HG03521 (cell line): ENCODE measurements around the gene CSNK1G1.
"Not testable (repeated sequence)": the region's sequence is repeated elsewhere in the genome, so short reads cannot be mapped to it uniquely, and the experiment has no call there.

ENCODE experiments used
- ATAC-seq: cut with Tn5 transposase; IDR thresholded peaks from one replicate; pipeline ENCODE4 v1.9.1; 2021; ENCODE audit warnings: mild to moderate bottlenecking, moderate library complexity; ENCODE audit not compliant: unreplicated experiment

The CSNK1G1 gene

DNA sequence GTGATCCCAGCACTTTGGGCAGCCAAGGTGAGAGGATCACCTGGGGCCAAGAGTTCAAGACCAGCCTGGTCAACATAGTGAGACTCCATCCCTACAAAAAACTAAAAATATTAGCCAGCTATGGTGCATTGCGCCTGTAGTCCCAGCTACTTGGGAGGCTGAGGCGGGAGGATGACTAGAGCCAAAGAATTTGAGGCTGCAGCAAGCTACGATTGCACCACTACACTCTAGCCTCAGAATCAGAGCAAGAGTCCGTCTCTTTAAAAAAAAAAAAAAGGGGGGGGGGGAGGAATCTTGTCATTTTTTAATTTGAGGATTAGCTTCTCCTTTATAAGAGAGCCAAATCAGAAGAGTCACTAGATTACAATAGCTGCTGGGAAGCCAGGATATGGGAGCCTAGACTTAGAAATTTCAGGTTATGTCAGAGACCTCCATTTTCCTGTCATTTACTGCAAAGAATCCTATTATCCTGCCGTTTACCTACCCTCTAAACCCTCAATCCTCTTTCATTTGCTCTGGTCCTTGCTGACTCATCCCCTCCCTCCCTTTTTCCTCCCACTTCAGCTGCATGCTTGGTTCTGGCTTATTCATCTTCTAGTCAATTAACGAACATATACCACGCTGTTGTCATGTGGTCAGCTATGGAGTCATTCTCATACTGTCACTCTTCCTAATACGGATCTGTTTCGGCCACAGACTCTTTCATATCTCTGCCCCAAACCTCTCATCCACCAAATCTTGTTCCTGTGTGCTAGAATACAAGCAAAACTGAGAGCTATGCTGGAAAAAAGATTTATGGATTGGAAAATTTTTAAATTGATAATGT, 109.4 kb downstream of the CSNK1G1 start:
- ATAC-seq, result peak; percentile 74

DNA sequence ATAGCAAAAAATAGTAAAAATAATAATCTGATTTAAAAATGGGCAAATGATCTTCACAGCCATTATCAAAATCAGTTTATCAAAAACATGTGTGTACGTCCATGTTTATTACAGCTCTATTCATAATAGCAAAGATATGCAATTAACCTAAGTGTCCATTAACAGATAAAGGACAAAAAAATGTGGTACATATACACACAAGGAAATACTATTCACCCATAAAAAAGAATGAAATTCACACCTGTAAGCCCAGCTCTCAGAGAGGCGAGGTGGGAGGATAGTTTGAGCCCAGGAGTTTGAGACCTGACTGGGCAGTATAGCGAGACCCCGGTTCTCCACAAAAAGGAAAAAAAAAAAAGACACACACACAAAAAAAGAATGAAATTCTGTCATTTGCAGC, 110.6 kb downstream of the CSNK1G1 start:
- no peak for ATAC-seq

DNA sequence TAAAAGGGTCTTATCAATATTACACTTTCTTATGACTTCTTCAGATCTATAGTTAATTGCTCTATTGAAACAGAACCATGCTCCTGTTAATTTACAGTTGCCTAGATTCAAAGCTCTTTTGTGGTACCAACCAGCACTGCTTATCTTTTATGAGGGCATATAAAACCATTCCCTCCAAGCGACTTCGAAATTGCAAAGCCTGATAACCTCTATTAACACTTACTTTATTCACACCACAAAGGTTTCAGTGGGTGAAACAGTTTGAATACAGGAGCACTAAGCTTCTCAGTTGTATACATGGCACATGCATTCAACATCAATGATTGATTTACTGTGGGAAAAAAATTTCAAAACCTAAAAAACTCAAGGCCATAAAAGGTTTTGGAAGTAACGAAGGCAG, 118.3 kb downstream of the CSNK1G1 start:
- no peak for ATAC-seq

GRCh38 chr15:64236156-64236894, 119.6 kb downstream of the CSNK1G1 start:
- ATAC-seq, result no peak

GRCh38 chr15:64235552-64235951, 120.4 kb downstream of the CSNK1G1 start:
- no peak for ATAC-seq

DNA sequence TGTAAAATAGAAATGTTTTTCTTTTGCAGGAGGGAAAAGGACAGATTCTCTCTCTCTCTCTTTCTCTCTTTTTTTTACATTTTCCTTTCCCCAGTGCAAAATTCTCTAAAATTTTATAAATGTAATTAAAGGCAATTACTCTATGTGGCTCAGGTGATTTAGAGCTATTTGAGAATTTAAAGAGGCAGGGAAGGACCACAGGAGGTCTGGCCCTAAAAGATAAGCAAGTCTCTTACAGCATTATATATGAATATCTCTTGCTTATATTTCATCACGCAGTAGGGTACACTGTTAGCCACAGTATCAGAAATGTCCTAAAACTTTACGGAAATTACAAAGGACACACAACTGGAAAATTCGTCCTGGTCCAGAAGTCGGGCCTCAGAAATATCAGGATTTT, 122.7 kb downstream of the CSNK1G1 start:
- no peak for ATAC-seq

- ATAC-seq, result no peak
Measured at GRCh38 chr15:64232400-64232799, 123.6 kb downstream of the CSNK1G1 start.

DNA sequence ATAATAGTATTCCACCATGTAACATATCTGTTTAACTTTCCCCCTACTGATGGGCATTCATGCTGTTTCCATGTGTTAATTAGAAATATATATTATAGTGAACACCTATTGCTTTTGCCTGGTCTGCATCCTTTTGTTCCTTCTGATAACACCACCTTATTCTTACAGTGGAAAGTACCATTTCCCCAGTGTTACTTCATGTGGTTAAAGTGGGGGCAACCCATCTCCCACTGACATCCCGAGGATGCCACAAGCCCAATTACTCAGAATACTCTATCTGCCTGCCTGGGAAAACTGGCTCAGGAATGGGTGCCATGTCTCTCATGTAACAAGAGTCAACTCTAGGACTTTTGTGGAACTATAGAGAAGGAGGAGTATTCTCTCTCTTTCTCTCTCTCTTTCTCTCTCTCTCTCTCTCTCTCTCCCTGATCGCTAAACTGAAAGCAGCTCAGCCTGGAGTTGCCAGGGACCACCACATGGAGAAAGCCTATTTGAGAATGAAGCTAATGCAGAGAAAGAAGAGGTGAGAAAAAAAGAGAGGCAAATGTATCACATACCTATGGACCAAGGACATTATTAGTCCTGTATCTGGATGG, 126.7 kb downstream of the CSNK1G1 start:
- ATAC-seq, result no peak

DNA sequence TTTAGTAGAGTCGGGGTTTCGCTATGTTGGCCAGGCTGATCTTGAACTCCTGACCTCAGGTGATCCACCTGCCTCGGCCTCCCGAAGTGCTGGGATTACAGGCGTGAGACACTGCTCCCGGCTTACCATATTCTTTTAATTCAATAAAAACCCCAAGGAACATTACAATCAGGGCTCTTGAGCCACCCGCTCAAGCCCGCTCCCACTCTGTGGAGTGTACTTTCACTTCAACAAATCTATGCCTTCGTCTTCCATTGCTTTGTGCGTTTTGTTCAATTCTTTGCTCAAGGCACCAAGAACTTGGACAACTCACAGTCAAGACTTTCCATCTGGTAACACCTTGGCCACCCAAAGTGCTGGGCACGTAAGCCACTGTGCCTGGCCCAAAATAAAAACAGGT, 130.2 kb downstream of the CSNK1G1 start:
- ATAC-seq, result no peak

DNA sequence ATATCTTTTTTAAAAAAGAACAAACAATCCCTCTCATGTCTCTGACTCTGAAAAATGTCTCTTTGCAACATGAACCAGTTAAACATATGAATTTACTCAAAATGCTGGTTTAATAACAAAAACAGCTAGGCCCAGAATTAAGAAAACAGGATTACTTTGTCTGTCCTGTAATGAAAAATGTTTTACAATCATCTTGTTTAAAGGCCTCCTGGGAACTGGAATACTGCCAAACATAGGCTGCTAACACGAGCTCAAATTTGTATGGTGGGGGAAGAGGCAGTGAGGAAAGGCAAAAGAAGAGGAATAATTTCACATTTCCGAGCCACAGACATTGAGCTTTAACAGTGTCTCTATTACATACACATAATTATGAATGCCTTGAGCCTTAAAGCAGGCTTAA, 131.5 kb downstream of the CSNK1G1 start:
- ATAC-seq, result no peak

- ATAC-seq, result no peak
Measured at GRCh38 chr15:64223882-64224281, 132.1 kb downstream of the CSNK1G1 start.

GRCh38 chr15:64222573-64223366, 133.2 kb downstream of the CSNK1G1 start:
- ATAC-seq, result no peak

DNA sequence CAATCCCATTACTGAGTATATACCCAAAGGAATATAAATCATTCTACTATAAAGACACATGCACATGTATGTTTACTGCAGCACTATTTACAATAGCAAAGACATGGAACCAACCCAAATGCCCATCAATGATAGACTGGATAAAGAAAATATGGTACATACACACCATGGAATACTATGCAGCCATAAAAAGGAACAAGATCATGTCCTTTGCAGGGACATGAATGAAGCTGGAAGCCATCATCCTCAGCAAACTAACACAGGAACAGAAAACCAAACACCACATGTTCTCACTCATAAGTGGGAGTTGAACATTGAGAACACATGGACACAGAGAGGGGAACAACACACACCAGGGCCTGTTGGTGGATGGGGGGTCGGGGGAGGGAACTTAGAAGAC, 134.1 kb downstream of the CSNK1G1 start:
- ATAC-seq, result not testable (repeated sequence)

GRCh38 chr15:64217429-64217750, 138.6 kb downstream of the CSNK1G1 start:
- ATAC-seq, result not testable (repeated sequence)

GRCh38 chr15:64216730-64217428, 139.1 kb downstream of the CSNK1G1 start:
- no peak for ATAC-seq

DNA sequence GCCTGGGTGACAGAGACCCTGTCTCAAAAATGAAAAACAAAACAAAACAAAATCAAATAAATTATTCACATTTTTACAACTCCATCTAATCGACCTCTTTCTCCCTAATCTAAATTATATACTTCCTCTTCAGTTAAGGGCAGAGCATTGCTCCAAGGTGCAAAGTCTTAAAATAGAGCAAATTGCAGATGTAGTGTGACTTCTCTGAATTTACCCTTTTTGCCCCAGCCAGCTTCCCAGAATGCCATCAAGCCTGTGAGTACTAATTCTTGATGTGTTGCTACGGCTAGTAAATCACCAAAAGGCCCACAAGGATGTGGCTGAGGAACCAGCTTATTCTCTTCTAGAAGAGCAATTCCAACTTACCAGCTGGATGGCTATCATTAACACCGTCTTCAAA, 139.8 kb downstream of the CSNK1G1 start:
- no peak for ATAC-seq

DNA sequence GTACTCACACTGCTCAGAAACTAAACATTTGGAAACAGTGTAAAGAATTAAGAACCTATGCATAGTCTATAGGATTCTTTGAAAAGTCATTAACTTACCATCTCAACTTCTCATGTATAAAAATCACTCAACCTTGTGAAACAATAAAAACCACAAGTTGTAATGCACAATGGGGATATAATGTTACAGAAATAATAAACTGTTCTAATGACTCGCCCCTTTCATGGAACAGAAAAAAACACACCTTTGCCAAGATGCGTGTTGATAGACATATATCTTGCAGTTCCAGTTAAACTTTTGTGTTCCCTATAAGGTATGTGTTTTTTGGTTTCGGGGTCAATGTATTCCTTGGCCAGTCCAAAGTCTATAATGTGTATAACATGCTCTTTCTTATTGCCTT, 142.3 kb downstream of the CSNK1G1 start:
- no peak for ATAC-seq

DNA sequence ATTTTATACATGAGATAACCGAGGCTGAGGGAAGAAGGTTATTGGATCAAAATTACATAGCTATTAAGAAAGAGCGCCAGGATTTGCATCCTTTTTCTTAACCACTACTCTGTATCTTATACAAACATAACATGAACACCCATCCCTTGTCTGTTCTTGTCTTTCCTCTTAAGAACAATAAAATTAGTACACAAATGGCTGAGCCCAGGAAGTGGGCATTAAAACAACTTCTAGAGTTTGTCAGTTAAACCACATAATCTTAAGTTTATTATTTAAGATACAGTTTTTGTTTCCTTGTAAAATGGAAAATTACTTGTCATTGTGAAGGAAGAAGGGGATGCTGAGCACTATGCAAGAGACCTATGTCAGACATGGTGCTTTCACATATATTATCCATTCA, 144.3 kb downstream of the CSNK1G1 start:
- ATAC-seq, result no peak

DNA sequence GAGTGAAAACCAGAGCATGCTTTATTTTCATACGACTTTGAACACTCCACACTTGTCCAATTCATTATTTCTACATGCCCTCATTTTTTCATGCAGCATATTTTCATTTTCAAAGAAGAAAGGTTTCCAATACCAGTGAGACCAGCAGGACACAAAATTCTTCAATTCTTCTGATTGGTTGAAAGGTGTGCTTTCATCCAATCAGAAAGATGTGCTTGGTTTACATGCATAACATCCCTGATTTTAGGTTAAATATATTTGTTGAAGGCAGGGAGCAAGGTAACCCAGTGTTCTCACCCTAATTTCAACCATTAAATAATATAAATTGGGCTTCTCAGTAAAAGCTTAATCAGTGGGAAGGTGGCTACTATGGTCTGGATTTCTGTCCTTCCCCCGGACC, 145.6 kb downstream of the CSNK1G1 start:
- no peak for ATAC-seq

- no peak for ATAC-seq
Measured at GRCh38 chr15:64209680-64210334, 146.2 kb downstream of the CSNK1G1 start.
